IMR-90 (cell line): ENCODE data around the gene FAM110C. TPM values are rescaled to one million over a fixed set of nuclear protein-coding genes. Genes with fewer than 3 reads are reported as not detected.
"Not testable (repeated sequence)": the region's sequence is repeated elsewhere in the genome, so short reads cannot be mapped to it uniquely, and the experiment has no call there.

Source experiments
- ATAC-seq: fragments of 200-7000 bp; cut with Tn5 transposase; 2 replicates; pipeline ENCODE4 v1.9.1; 2020; ENCODE audit warnings: low read depth, mild to moderate bottlenecking, moderate library complexity
- BruUV-seq: library from RNA; stranded (reverse); fragments of 400-500 nt; replicated peaks from 2 replicates; lab custom pipeline; 2021; lab: Mats Ljungman, UMichigan
- CTCF ChIA-PET: fragments of 300-600 bp; formaldehyde crosslinking; extraction: SDS; loops from one replicate; lab custom pipeline; 2021; ENCODE audit warnings: antibody characterized with exemption; lab: Yijun Ruan, JAX
- POLR2A ChIA-PET: fragments of 300-600 bp; sonication (Branson Sonifier 250); formaldehyde crosslinking; loops from one replicate; lab custom pipeline; 2022; ENCODE audit warnings: antibody characterized with exemption; ENCODE audit not compliant: unreplicated experiment; lab: Charles Lee
- DNase-seq: peaks from one replicate; pipeline ENCODE4 v3.0.0; 2013
- H2AFZ ChIP-seq: replicated peaks from 2 replicates; pipeline ENCODE3; 2013; ENCODE audit warnings: low read length, mild to moderate bottlenecking; ENCODE audit not compliant: poor library complexity
- H2AK5ac ChIP-seq: 2 replicates; pipeline ENCODE4 v1.6.1; 2013; ENCODE audit warnings: low read depth, low read length, inconsistent platforms
- H2AK9ac ChIP-seq: replicated peaks from 2 replicates; pipeline ENCODE3; 2013; ENCODE audit warnings: mild to moderate bottlenecking, low read depth, low read length, moderate library complexity; ENCODE audit not compliant: poor library complexity
- H2BK120ac ChIP-seq: 2 replicates; pipeline ENCODE4 v1.6.1; 2013; ENCODE audit warnings: low read depth, low read length, inconsistent platforms
- H2BK15ac ChIP-seq: 3 replicates; pipeline ENCODE4 v1.6.1; 2013; ENCODE audit warnings: low read depth, low read length, inconsistent platforms
- H2BK20ac ChIP-seq: 2 replicates; pipeline ENCODE4 v1.6.1; 2013; ENCODE audit warnings: low read depth, mild to moderate bottlenecking, inconsistent platforms, low read length, moderate library complexity
- H2BK5ac ChIP-seq: 2 replicates; pipeline ENCODE4 v1.6.1; 2013; ENCODE audit warnings: mild to moderate bottlenecking, low read depth, low read length, inconsistent platforms; ENCODE audit not compliant: poor library complexity, severe bottlenecking
- H3K14ac ChIP-seq: replicated peaks from 2 replicates; pipeline ENCODE4 v1.6.1; 2013; ENCODE audit warnings: low read depth, low read length, inconsistent platforms
- H3K18ac ChIP-seq: 2 replicates; pipeline ENCODE4 v1.6.1; 2013; ENCODE audit warnings: low read depth, low read length, control low read depth
- H3K23ac ChIP-seq: 2 replicates; pipeline ENCODE4 v1.6.1; 2013; ENCODE audit warnings: low read depth, low read length, inconsistent platforms
- H3K27ac ChIP-seq: 2 replicates; pipeline ENCODE4 v1.5.1; 2013; ENCODE audit warnings: mild to moderate bottlenecking, control low read depth, low read length; ENCODE audit not compliant: insufficient read depth
- H3K27me3 ChIP-seq: 2 replicates; pipeline ENCODE4 v1.6.1; 2013; ENCODE audit warnings: low read length; ENCODE audit not compliant: control insufficient read depth, insufficient read depth
- H3K36me3 ChIP-seq: 2 replicates; pipeline ENCODE4 v1.6.1; 2013; ENCODE audit warnings: low read length, mixed read lengths; ENCODE audit not compliant: control insufficient read depth, insufficient read depth
- H3K4ac ChIP-seq: 2 replicates; pipeline ENCODE4 v1.6.1; 2013; ENCODE audit warnings: low read depth, low read length, inconsistent platforms
- H3K4me1 ChIP-seq: 2 replicates; pipeline ENCODE4 v1.6.1; 2013; ENCODE audit warnings: low read length, mixed read lengths; ENCODE audit not compliant: control insufficient read depth, insufficient read depth
- H3K4me2 ChIP-seq: 2 replicates; pipeline ENCODE4 v1.6.1; 2013; ENCODE audit warnings: low read depth, mild to moderate bottlenecking, control low read depth, low read length, moderate library complexity
- H3K4me3 ChIP-seq: 2 replicates; pipeline ENCODE4 v1.5.1; 2013; ENCODE audit warnings: low read depth, mild to moderate bottlenecking, control low read depth, low read length, moderate library complexity; ENCODE audit not compliant: insufficient read depth
- H3K56ac ChIP-seq: 2 replicates; pipeline ENCODE4 v1.6.1; 2013; ENCODE audit warnings: low read length, inconsistent platforms; ENCODE audit not compliant: insufficient read depth; ENCODE audit errors: extremely low read depth
- H3K79me1 ChIP-seq, 2 experiments: 2 replicates each; pipeline ENCODE4 v1.6.1; 2013; ENCODE audit warnings: low read length in 2 of 2, inconsistent platforms in 1 of 2, low read depth in 1 of 2
- H3K9ac ChIP-seq: 2 replicates; pipeline ENCODE4 v1.6.1; 2013; ENCODE audit warnings: low read depth, low read length, control low read depth
- H3K9me1 ChIP-seq: 2 replicates; pipeline ENCODE4 v1.6.1; 2013; ENCODE audit warnings: low read length, inconsistent platforms; ENCODE audit not compliant: insufficient read depth
- H3K9me3 ChIP-seq: 2 replicates; pipeline ENCODE4 v1.6.1; 2013; ENCODE audit warnings: low read length; ENCODE audit not compliant: control insufficient read depth, insufficient read depth
- H4K20me1 ChIP-seq: 2 replicates; pipeline ENCODE4 v1.6.1; 2013; ENCODE audit warnings: low read length, inconsistent platforms; ENCODE audit not compliant: insufficient read depth
- H4K5ac ChIP-seq: 2 replicates; pipeline ENCODE4 v1.6.1; 2013; ENCODE audit warnings: mild to moderate bottlenecking, low read depth, low read length, control low read depth
- H4K8ac ChIP-seq, 2 experiments: 2 replicates each; pipeline ENCODE4 v1.6.1; 2013; ENCODE audit warnings: low read depth in 2 of 2, low read length in 2 of 2, control low read depth in 1 of 2, inconsistent platforms in 1 of 2
- H4K91ac ChIP-seq: 2 replicates; pipeline ENCODE4 v1.6.1; 2013; ENCODE audit warnings: low read depth, low read length, inconsistent platforms; ENCODE audit not compliant: insufficient read depth
- CEBPB ChIP-seq: IDR thresholded peaks from 2 replicates; pipeline ENCODE4 v1.6.1; 2012; ENCODE audit warnings: low read depth, low read length, improper control_type of control experiment
- CTCF ChIP-seq: conservative IDR thresholded peaks from 2 replicates; pipeline ENCODE4 v1.5.1; 2012; ENCODE audit warnings: mild to moderate bottlenecking, low read depth, low read length, improper control_type of control experiment
- RAD21 ChIP-seq: IDR thresholded peaks from 2 replicates; pipeline ENCODE4 v1.6.1; 2012; ENCODE audit warnings: low read length, improper control_type of control experiment
- SMC3 ChIP-seq: fragments of 150-350 bp; IDR thresholded peaks from 2 replicates; pipeline ENCODE4 v1.6.1; 2016; ENCODE audit warnings: low read depth, mild to moderate bottlenecking, antibody characterized with exemption, low read length, moderate library complexity
- WGBS, 2 experiments: methylation state at CpG; one replicate each; pipeline versions ENCODE4 v1.1.5 to v1.1.7; 2013; ENCODE audit warnings: missing lambda C conversion rate in 2 of 2; ENCODE audit not compliant: insufficient read length in 1 of 2; ENCODE audit errors: extremely low coverage in 2 of 2; 5-methylcytosine and 5-hydroxymethylcytosine counted together
- dilution Hi-C: fragments of 300-500 bp; cut with HindIII; formaldehyde crosslinking; loops from one replicate; pipeline ENCODE4 v1.14.3; 2018; ENCODE audit warnings: low sequenced_read_pairs; ENCODE audit not compliant: unreplicated experiment
- in situ Hi-C: fragments of 300-500 bp; cut with MboI; formaldehyde crosslinking; loops from 3 replicates; pipeline ENCODE4 v1.14.3; 2019; ENCODE audit warnings: low sequenced_read_pairs, inconsistent platforms, mixed read lengths
- intact Hi-C: fragments of 100-400 bp; cut with micrococcal nuclease; formaldehyde crosslinking; loops from 2 replicates; pipeline ENCODE4 v1.10.0; 2022
- polyA plus RNA-seq, 3 experiments: library from polyadenylated mRNA; depleted of rRNA; stranded (reverse); fragments of >200 nt; gene quantifications; 2 replicates each; pipeline ENCODE4 v1.2.3, GENCODE V29; 2012; ENCODE audit warnings: low replicate concordance in 1 of 3
- total RNA-seq: library from RNA; depleted of rRNA; stranded (reverse); fragments of >200 nt; gene quantifications from 2 replicates; pipeline ENCODE4 v1.2.3, GENCODE V29; 2012

FAM110C gene
- total and polyA plus RNA-seq, 2 of the 4 experiments (the other 2 are of a cell fraction): not detected

GRCh38 chr2:18402-19271, 27.7 kb downstream of the FAM110C start:
- 57% methylated on average over 4 of the region's 14 CpGs; no CpG with 5 or more reads in 1 of the 2 experiments for WGBS, 2 experiments
- H3K27me3 ChIP-seq: no peaks in the 10 kb centered on the region
- no peaks in the 10 kb centered on the region for H3K9me1 ChIP-seq
- ChIA-PET POLR2A (no interaction called here), CTCF (interaction anchor here (1.2 kb wide), 1 partner anchor 272 kb away, joined by 4 read pairs; no protein-coding TSS in a partner anchor)
- no peak overlapping the region for H4K91ac ChIP-seq
- no peaks in the 10 kb centered on the region for H3K9me3 ChIP-seq
- no peak overlapping the region for H2AFZ ChIP-seq
- no peak overlapping the region for H3K27ac ChIP-seq
- H3K4me3 ChIP-seq: no peak overlapping the region
- no peak overlapping the region for H3K18ac ChIP-seq
- H2BK20ac ChIP-seq: no peak overlapping the region
- H4K8ac ChIP-seq: no peak overlapping the region
- H3K14ac ChIP-seq: no peak overlapping the region
- in situ Hi-C loops (no loop called here), intact Hi-C loops (no loop called here), dilution Hi-C loops (no loop called here)
- no peak overlapping the region for H2AK9ac ChIP-seq
- no peaks in the 10 kb centered on the region for H4K20me1 ChIP-seq
- DNase-seq (no peak), ATAC-seq (peak; percentile 57; the same call in 1 of the 2 replicates)
- H3K4ac ChIP-seq: no peak overlapping the region
- no TSS peak for BruUV-seq
- no peak overlapping the region for H4K5ac ChIP-seq
- H2BK15ac ChIP-seq: no peak overlapping the region
- no peak overlapping the region for H3K56ac ChIP-seq
- H3K4me1 ChIP-seq: no peaks in the 10 kb centered on the region
- no peaks in the 10 kb centered on the region for H3K79me1 ChIP-seq
- H3K9ac ChIP-seq: no peak overlapping the region
- H2BK120ac ChIP-seq: no peak overlapping the region
- H3K4me2 ChIP-seq: no peak overlapping the region
- no peaks in the 10 kb centered on the region for H3K36me3 ChIP-seq
- TF ChIP-seq RAD21 (peak; percentile 20; the same call in 1 of the 2 replicates), CEBPB (no peak), SMC3 (peak; percentile 27; the same call in 1 of the 2 replicates), CTCF (peak; percentile 38; the same call in 1 of the 2 replicates)
- H2BK5ac ChIP-seq: no peak overlapping the region
- no peak overlapping the region for H3K23ac ChIP-seq
- no peak overlapping the region for H2AK5ac ChIP-seq

DNA sequence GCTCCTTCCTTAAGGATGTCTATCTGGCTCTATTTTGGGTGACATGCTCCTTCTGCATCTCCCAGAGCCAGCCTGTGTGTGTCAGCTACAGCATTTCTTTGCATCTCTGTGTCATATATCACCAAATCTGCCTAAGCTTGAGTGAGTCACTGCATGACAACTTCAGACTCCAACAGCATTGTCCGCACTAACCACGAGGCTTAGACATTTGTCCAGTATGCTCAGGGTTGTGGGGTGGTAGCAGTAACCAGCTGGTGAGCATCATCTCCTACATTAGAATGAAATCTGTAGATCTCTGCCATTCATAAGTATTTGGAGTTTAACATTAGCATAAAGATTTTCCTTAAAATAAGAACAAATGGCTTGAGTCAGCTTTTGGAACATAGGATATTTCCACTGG, 30.4 kb downstream of the FAM110C start:
- H3K36me3 ChIP-seq, BruUV-seq, CTCF ChIA-PET, H3K27me3 ChIP-seq, H2AK5ac ChIP-seq, H3K4me2 ChIP-seq, ATAC-seq, H3K4ac ChIP-seq, DNase-seq, H3K14ac ChIP-seq, H3K9ac ChIP-seq, H3K18ac ChIP-seq, intact Hi-C loops, in situ Hi-C loops, H2AK9ac ChIP-seq, H2BK20ac ChIP-seq, H2BK15ac ChIP-seq, H4K91ac ChIP-seq, H3K9me1 ChIP-seq, H2BK5ac ChIP-seq, H3K27ac ChIP-seq, H2AFZ ChIP-seq, H3K23ac ChIP-seq, H4K5ac ChIP-seq, H3K4me3 ChIP-seq, H4K8ac ChIP-seq, H3K4me1 ChIP-seq, H2BK120ac ChIP-seq, dilution Hi-C loops, H4K20me1 ChIP-seq, H3K9me3 ChIP-seq, POLR2A ChIA-PET, H3K79me1 ChIP-seq, H3K56ac ChIP-seq: not testable (repeated sequence)
- no CpG with 5 or more reads among the region's 2 CpGs for WGBS, 2 experiments
